Fibroblast of villous mesenchyme (primary cell): ENCODE data around the gene CTRB2. TPM values are rescaled to one million over a fixed set of nuclear protein-coding genes. Genes with fewer than 3 reads are reported as not detected.
"Not testable (repeated sequence)": the region's sequence is repeated elsewhere in the genome, so short reads cannot be mapped to it uniquely, and the experiment has no call there.

Source experiments
- DNase-seq: peaks from one replicate; pipeline ENCODE4 v3.0.0-alpha.2; 2010; ENCODE audit warnings: low read depth
- H3K4me3 ChIP-seq: 2 replicates; pipeline ENCODE4 v1.5.1; 2011; ENCODE audit warnings: low read depth, mild to moderate bottlenecking, low read length
- CTCF ChIP-seq: IDR thresholded peaks from 2 replicates; pipeline ENCODE4 v1.5.1; 2012; ENCODE audit warnings: low read depth, mild to moderate bottlenecking, low read length; ENCODE audit not compliant: insufficient read depth
- total RNA-seq: library from RNA; depleted of rRNA; stranded (reverse); fragments of >200 nt; gene quantifications from 2 replicates; pipeline ENCODE4 v1.2.3, GENCODE V29; 2012

CTRB2 gene
- total RNA-seq, 1 donor = not detected

DNA sequence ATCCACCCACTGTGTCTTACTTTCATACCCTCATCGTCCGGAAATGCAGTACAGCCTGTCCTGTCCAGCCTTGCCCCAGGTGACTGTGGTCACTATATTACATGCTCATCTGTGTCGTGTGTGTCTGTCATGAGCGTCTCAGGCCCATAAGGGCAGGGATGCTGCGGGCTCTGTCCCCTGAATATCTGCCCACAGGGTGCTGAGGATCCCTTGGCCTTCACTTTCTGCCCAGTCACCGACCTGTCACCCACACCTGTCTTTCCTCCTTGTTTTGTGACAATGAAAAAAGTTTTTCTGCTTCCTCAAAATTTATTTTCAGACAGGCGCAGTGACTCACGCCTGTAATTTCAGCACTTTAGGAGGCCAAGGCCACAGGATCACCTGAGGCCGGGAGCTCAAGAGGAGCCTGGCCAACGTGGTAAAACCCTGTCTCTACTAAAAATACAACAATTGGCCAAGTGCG is 10.5 kb upstream of the CTRB2 start:
- H3K4me3 ChIP-seq = no peak overlapping the region
- no peak for TF ChIP-seq CTCF
- no peak for DNase-seq

DNA sequence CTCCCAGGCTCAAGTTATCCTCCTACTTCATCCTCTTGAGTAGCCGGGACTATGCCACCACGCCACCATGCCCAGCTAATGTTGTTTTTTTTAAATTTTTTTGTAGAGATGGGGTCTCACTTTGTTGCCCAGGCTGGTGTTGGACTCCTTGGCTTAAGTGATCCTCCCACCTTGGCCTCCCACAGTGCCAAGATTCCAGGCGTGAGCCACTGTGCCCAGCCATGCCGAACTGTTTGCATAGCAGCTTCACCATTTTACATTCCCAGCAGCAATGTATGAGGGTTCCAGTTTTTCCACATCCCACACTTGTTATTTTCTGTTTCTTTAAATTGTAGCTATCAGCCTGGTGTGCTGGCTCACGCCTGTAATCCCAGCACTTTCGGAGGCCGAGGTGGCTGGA is 9.6 kb upstream of the CTRB2 start:
- H3K4me3 ChIP-seq = no peak overlapping the region
- TF ChIP-seq CTCF = no peak
- DNase-seq = no peak

- H3K4me3 ChIP-seq = no peak overlapping the region
- TF ChIP-seq CTCF = no peak
- no peak for DNase-seq
Observed at GRCh38 chr16:75216127-75216526, 9.2 kb upstream of the CTRB2 start.

DNA sequence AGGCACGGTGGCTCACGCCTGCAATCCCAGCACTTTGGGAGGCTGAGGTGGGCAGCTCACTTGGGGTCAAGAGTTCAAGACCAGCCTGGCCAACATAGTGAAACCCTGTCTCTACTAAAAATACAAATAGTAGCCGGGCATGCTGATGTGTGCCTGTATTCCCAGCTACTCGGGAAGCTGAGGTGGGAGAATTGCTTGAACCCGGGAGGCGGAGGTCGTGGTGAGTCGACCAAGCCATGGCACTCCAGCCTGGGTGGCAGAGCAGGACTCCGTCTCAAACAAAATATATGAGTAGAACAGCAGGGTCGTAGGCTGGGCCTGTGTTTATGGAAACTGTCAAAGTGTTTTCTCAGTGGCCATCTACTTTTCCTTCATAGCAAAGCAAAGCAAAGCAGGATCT is 4.3 kb upstream of the CTRB2 start:
- not testable (repeated sequence) for DNase-seq, H3K4me3 ChIP-seq

GRCh38 chr16:75209944-75210343 is 3.0 kb upstream of the CTRB2 start:
- no peak overlapping the region for H3K4me3 ChIP-seq
- DNase-seq = no peak
- TF ChIP-seq CTCF = no peak

- not testable (repeated sequence) for H3K4me3 ChIP-seq, DNase-seq
Observed at GRCh38 chr16:75209514-75209913, 2.6 kb upstream of the CTRB2 start.

DNA sequence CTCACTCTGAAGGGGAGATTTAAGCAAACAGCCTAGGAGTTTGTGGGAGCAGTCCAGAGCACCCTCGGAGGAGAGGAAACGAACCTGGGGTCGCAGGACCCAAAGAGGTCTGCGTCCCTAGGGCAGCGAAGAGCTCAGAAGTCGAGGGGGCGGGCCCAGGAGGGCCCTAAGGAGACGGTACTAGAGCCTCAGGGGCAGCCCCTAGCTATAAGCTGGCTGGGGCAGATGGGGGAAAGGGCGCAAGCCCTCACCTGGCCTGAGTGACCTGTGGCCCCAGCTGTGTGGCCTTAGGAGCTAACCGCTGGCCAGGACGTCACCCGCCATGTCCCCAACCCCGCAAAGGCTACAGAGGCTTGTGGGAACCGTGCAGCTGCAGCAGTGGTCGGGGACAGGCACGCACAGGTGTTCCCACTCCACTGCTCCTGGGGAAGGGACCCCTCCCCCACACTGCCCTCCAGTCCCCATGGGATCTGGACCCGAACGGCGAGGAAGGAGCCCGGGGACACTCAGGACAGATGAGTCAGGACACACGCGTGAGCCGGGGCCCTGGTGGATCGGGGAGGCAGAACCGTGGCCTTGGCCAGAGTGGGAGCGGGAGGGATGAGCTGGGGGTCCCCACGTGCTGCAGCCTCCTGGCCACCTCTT is 2.0 kb upstream of the CTRB2 start:
- no peak for DNase-seq
- TF ChIP-seq CTCF = no peak

GRCh38 chr16:75208242-75208825 is 1.4 kb upstream of the CTRB2 start:
- DNase-seq = no peak
- no peak for TF ChIP-seq CTCF
- H3K4me3 ChIP-seq = no peak overlapping the region

More for the DNA sequence above, 2.0 kb upstream of the CTRB2 start:
- no peak overlapping the region for H3K4me3 ChIP-seq
